CD4-positive, alpha-beta T cell treated with Interleukin-4 for 1 hour (primary cell): ENCODE measurements around the gene MAEL.
"Not testable (repeated sequence)": the region's sequence is repeated elsewhere in the genome, so short reads cannot be mapped to it uniquely, and the experiment has no call there.

Experiments used
- DNase-seq, 2 donors: peaks; one replicate each; pipeline ENCODE4 v3.0.0-alpha.2; 2020 to 2022

MAEL gene

DNA sequence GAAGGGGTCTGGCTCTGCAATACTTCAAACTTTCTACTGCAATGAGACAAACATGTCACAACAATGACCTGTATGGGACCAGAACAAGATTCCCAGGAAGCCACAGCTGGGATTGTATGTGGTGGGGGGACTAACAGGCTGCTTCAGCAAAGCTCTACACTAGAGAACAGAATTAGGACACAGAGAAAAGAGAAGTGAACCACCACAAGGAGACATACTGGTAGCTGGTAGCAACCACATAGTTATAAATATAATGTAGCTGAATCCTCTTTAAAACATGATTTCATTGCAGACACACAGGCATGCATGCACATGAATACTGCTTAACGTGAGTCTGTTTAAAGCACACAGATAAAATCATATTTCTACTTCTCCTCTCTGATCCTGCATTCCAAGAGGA is 10.3 kb upstream of the MAEL start:
- DNase-seq: no peak

DNA sequence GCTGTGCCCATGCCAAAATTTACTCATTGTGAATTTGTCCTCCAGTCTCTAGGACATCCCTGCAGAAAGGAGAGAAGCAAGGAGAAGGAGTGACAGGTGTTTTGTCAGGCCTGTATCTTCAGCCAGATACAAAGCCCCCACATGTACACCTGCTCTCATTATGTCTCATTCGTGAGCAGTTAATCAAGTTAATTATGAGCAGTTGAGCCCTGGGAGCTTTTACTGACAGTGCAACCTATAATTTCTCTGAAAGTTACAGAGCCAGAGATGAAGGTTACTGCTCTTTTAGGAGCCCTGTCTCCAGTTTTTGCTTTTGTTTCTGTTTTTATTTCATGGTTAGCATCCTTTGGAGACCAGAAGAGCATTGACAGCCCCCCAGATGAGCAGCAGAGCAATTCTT is 8.7 kb upstream of the MAEL start:
- DNase-seq: no peak

DNA sequence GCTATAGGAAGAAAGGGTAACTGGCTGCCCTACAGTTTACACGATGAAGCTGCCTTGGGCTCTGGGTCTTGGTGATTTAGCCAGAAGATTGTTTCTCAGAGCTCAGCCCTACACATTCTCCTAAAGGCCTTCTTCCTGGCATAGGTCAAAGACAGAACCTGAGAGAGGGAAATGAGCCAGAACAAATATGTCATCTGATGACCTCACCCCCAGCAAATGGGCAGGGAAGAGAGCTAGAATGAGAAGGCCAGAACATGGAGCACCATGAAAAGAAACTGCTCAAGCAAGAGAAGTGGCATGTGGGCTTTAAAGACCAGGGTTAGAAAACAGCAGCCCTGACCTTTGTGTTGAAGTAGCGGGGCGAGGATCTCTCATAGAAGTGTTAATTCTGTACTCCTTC is 8.3 kb upstream of the MAEL start:
- DNase-seq: no peak

DNA sequence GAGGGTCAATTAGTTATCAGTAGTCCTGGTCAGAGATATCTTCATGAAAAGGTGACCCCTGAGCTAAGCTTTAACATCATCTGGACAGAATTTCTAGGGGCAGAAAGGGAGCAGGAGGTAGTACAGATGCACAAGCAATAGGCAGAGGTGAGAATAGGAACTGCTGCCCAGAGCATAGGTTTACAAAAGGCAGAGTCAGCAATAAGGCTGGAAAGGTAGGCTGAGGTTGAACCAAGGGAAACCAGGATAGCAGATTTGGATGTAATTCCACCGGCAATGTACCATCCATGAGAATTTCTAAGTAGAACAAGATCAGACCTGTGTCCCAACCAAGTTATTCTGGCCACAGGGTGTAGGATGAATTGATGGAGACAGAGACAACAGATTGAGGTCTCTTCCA is 7.5 kb upstream of the MAEL start:
- DNase-seq: no peak

DNA sequence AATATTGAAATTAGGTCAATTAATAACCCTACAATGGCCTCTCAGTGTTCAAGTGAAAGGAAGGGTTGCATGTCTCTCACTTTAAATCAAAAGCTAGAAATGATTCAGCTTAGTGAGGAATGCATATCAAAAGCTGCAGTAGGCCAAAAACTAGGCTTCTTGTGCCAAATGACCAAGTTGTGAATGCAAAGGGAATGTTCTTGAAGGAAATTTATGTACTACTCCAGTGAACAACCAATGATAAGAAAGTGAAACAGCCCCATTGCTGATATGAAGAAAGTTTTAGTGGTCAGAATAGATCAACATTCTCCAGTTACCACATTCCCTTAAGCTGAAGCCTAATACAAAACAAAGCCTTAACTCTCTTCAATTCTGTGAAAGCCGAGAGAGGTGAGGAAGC is 10.0 kb downstream of the MAEL start:
- no peak for DNase-seq

DNA sequence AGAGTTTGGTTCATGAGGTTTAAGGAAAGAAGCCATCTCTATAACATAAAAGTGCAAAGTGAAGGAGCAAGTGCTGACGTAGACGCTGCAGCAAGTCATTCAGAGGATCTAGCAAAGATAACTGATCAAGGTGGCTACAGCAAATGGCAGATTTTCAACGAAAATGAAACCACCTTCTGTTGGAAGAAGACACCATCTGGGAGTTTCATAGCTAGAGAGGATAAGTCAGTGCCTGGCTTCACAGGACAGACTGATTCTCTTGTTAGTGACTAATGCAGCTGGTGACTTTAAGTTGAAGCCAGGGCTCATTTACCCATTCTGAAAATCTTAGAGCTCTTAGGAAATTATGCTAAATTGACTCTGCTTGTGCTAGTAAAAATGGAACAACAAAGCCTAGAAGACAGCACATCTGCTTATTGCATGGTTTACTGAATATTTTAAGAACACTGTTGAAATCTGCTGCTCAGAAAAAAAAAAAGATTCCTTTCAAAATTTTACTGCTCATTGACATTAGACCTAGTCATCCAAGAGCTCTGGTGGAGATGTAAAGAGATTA is 10.5 kb downstream of the MAEL start:
- no peak for DNase-seq

DNA sequence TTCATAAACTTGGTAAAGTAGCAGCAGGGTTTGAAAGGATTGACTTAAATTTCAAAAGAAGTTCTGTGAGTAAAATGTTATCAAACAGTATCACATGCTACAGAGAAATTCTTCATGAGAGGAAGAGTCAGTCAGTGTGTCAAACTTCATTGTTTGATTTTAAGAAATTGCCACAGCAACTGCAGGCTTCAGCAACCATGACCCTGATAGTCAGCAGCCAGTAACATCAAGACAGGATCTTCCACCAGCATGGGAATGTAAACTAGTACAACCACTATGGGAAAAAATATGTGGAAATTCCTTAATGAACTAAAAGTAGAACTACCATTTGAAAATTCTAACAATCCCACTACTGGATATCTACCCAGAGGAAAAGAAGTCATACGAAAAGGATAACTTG is 11.5 kb downstream of the MAEL start:
- no peak for DNase-seq

DNA sequence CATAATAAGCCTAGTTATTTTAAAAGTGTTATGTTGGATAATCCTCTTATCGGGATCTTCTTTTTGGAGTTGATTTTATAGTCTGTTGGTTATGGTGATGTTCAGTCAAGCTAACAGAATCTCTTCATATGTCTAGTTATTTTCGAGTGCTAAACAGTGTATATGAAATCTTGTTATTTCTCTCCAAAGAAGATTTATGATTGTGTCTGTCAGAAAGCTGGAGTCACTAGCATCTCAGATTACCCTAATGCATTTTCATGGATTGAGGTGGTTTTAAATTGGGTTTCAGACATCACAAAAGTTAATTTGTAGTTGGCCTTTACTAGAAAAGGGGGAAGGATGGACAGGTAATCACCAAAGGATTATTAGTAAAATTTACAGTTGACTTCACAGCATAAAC is 13.3 kb downstream of the MAEL start:
- DNase-seq: no peak

DNA sequence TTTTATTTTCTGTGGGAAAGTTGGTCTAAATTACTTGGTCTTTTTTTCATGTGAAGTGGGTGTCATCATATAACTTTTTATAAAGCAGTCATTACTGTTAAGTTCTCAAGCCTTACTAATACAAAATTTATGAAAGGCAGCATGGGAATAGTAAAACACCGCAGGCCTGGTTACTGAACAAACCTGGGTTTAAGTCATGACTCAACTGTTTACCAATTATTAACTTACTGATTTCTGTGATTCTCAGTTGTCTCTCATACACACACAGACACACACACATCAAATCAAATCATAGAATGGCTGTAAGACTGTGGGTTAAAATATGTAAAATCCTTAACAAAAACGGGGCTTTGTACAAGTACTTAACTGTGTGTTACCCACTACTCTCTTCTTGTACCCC is 14.6 kb downstream of the MAEL start:
- no peak for DNase-seq

DNA sequence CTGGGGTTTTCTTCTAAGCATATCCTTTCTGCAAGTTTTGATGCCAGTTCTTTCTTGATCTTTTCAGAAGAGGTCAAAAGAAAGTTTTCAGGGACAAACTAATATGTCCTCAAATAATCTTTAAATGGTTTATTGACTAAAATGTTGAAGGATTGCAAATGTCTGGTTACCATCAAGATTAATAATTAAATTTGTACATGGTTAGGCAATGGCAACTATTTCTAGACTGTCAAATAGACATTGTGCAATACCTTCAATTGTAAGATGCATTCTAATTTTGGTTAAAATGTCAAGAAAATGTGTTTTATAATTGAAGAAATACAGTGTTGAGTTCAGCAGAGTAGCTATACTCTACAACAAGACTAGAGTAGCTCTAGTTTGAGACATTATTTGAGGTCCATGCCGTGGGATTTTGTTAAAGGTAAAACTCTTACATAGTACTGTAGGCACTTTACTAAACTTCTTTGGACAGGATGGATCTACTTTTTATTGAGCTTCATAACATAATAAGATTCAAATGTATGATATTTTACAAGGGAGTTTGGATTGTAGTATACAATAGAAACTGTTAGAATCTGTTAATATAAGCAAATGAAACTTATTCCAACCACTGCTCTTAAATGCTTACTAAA is 22.6 kb downstream of the MAEL start:
- DNase-seq: no peak

DNA sequence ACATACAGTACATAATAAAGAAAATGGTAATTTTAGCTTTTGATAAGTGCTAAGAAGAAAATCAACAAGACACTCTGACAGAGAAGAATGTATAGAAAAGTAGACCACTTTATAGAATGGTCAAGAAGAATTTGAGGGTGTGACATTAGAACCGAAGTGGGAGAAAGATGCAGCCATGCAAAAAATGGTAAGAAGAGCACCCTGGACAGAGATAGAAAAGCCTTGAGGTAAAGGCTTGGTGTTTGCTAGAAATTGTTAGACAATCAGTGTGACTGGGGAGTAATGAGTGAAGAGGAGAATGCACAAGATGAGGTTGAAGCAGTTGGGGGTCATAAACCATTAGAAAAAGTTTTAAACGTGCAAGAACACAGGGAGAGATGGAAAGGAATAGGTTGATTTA is 23.5 kb downstream of the MAEL start:
- DNase-seq: no peak

DNA sequence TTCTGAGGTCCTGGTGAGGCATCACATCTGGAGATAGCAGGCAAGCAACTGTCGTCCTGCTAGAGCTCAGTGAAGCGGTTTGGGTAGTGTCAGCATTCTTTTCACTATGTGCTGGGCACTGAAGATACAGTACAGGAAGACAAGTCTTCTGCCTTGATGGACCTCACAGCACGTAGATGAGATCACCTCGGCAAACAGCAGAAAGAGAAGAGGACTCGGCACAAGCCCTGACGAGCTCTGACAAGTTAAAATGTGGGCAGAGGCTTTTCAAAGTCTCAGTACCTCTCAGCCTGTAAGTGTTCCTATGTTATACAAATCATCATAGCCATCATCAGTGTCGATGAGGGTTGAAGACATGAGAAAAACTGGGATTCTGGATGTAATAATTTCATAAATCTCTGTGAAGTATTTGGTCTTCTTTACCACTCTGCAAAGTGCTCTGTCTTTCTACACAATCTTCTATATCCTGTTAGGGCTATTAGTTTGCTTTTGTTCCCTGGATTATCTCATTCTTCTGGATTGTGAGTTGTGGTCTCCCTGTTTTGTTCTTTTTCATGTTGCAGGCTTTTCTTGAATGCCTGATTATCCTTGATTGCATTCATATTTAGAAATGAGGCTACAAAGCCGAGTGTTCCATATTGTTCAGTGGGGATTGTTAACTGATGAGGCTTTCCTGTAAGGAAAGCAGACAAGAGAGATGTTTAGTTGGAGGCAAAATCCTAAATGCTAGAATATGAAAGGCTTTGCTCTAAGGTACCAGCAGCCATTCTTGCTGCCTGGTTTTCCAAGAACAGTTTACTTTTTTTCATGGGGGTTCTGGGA is 24.2 kb downstream of the MAEL start:
- DNase-seq: no peak

DNA sequence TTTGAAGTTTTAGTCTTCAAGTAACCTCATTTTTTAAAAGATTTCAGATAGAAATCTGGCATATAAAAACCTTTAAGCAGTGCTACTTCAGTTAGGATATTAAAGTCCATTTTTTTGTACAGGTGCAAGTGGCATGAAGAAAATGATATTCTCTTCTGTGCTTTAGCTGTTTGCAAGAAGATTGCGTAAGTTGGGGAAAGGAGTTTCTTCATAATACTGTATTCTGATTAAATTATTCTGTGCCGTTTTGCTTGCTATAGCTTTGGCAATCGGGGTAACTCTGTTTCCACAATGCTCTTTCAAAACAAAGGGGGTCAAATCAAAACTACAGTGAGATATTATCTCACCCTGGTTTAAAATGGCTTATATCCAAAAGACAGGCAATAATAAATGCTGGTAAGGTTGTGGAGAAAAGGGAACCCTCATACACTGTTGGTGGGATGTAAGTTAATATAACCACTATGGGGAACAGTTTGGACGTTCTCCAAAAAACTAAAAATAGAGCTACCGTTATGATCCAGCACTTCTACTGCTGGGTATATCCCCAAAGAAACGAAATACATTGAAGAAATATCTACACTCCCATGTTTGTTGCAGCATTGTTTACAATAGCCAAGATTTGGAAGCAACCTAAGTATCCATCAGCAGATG is 27.1 kb downstream of the MAEL start:
- DNase-seq: no peak

DNA sequence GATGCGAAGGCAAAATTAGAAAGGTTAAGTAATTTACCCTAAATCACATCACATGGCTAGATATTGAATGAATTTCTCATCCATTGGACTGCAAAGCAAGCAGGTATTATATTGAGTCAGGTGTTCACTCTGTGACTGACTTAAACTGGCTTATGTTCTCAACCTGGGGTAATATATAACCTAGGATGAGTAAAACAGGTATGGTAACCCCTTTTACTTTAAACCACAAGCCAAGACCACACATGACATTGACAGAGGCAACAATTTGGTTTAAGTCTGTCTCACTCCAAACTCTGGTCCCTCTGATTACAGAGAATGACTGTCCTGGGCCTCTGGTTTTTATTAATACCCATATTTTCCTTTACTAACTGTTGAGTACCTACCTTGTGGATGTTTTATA is 33.3 kb downstream of the MAEL start:
- DNase-seq: no peak

DNA sequence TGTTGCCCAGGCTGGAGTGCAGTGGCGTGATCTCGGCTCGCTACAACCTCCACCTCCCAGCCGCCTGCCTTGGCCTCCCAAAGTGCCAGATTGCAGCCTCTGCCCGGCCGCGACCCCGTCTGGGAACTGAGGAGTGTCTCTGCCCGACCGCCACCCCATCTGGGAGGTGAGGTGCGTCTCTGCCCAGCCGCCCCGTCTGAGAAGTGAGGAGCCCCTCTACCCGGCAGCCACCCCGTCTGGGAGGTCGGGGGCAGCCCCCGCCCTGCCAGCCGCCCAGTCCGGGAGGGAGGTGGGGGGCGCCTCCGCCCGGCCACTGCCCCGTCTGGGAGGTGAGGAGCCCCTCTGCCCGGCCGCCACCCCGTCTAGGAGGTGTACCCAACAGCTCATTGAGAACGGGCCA is 40.5 kb downstream of the MAEL start:
- DNase-seq: not testable (repeated sequence)

DNA sequence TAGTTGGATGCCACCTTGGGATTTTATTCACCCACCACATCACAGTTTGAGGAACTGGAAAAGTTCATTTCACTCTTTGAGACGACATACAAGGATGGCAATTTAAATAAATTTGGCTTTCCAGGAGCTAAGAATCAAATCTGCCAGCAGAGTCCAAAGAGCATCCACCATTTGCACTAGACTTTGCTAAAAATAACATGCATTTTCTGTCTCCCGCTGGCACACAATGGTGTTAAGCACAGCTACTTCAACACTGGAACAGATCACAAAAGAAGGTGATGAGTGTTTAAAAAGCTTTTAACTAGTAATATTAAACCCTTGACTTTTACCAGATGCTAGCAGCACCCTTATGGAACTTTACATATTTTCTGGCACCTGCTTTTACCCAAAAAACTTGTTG is 44.6 kb downstream of the MAEL start:
- DNase-seq: no peak

DNA sequence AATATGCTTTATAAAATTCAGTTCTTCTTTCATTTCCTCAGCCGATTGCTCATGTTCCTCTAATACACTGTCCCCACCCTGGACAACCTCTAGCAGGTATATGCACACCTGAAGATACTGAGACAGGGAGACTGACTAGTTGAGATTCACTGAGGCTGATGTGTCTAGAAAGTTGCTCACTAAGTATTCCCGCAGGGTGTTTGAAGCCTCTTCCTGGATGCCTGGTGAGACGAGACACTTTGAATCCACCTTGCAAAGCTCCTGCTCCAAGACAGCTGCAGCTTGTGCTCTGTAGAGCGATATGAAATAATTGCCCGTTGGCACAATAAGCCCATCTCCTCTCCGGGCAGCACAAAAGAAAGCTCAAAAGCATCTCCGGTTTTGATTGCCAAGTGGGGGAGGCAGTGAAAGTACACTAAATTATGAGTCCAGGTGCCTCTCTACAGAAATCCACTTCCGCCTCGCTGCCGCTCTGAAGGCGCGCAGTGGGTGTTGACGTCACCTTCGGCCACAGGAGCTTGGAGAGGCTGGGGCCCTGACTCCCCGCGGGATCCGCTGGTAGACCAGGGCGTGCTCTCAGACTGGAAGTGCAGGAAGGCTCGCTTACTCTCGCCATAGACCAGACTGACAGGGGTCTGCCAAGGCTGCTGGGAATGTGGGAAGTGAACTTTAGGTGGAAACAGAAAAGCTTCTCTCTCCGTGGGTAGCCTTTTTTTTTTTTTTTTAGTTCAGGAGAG is 54.8 kb downstream of the MAEL start:
- DNase-seq: peak; percentile 69 to 70

DNA sequence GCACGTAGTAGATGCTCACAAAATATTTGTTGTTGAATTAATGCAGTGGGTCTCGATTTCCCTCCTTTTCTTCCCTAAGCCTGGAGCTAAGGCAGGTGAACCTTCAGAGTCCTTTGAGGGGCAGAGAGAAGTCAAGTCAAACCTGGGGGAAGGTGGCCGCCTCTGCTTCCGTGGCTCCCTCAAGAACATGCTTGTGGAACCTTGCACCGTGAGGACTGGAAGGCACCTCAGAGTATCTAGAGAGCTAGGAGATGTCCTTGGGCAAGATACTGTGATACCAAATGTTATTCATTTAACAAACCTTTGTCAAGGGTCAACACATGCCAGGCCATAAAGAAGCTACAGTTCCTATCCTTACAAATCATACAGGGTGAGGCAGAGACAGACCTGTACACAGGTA is 62.8 kb downstream of the MAEL start:
- DNase-seq: no peak

DNA sequence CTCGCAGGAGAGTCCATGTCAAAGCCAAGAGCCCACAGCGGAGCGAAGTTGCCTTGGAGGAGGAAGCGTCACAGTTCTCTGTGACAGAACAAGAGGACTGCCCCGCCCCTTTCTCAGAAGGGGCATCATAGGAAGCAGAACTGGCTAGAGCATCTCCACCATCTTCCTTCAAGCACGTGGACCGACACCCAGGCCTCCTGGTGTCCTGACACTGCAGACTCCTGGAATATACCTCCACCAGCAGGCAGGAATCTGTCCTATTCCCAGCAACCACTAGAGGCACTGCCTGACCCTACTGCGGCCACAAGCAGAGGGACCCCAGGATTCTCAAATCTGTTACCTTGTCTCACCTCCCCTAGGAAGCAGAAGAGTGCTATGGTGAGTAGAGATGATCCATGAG is 63.3 kb downstream of the MAEL start:
- DNase-seq: no peak

DNA sequence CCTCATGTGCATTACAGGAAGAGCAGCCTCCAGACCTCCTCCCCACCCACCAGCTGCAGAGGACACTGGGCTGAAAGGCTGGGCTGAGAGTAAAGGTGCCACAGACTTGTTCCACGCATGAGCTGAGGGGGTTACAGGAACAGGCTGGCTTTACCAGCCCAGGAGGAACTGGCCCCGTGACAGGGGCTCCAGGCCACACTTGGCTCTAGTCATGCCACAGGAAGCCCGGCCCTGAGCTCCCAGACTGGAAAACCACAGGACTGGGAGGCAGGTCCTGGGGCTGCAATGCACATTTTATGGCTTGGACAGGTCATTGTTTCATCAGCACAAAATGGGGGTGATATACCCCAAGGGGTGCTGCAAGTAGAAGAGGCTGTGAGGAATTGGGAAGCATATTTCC is 65.5 kb downstream of the MAEL start:
- no peak for DNase-seq

DNA sequence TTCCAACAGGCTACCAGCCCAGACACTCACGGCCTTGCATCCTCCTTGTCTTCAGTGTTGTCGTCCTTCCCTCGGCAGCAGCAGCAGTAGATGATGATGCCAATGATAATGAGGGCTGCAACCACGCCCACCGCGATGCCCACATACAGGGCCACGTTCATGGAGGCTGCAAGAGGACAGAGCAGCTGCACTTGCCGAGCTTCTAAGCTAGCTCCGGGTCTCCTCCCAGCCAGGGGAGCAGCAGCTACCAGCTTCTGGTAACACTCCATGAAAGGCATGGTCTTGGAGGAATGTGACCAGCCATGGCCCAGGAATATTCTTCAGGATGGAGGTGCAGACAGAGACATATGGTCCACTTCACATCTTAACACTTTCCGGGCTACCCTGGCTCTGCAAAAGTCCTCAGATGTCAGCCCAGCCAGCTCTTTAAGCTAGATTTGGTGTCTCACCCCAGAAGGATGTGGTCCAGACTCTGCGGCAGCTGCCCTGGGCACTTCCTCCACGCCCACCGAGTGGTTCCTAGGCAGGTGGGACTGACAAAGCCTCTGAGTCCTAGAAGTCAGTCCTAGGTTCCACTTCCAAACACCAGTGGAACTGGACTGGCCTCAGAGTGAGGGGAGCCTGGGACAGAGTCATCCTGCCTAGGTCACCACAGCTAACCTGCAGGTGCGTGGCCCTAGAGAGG is 66.0 kb downstream of the MAEL start:
- DNase-seq: no peak

DNA sequence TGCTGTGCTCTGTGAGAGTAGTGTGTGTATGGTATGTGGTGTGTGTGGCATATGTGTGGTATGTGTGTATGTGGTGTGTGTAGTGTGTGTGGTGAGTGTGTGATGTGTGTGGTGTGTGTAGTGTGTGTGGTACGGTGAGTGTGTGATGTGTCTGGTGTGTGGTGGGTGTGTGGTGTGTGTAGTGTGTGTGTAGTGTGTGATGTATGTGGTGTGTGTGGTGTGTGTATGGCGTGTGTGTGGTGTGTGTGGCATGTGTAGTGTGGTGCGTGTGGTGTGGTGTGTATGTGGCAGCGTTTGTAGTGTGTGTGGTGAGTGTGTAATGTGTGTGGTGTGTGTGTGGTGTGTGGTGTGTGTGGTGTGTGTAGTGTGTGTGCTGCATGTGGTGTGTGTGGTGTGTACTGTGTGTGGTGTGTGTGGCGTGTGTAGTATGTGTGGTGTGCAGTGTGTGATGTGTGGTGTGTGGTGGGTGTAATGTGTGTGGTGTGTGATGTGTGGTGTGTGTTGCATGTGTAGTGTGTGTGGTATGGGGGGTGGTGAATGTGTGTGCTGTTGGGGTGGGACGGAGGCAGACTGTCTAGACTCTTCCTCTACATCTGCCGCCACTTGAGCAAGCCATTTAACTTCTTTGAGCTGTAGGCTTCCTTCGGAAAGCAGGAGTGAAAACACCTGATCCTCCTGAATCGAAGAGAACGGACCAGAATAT is 67.6 kb downstream of the MAEL start:
- DNase-seq: no peak
